ENCODE measurements around the gene TSHZ3.

DNA sequence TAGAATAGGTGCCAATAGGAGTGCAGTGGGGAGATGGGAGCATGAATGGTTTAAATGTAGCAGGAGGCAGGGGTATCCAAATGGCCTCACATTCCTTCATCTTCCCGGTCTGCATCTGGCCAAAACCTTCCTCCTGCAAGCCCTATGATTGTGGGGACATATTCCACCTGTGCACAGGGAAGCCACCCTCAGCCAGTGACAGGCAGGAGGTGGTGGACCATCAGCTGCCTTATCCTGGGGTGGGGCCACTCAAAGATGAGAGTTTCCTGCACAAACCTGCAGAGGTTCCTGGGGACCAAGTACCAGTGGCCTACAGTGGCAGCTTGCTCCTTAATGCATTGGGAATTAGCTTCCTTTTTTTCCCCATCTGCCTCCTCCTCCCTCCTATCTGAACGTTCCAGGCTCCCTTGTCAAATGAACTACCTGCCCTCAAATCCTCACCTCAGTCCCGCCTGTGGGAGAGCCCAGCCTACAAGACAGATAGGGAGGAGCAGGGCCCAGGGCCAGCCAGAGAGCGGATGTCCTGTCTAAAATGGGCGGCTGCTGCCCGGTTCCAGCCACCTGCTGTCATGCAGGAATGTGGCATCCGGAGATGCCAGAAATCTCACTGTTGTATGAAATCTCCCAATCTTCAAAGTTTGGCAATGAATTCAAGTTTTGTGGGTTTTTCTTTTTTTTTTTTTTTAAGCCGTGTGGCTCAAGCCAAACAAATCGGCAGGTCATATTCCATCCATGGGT is 85.0 kb downstream of the TSHZ3 start:
- TF ChIP-seq, protein P1, sequence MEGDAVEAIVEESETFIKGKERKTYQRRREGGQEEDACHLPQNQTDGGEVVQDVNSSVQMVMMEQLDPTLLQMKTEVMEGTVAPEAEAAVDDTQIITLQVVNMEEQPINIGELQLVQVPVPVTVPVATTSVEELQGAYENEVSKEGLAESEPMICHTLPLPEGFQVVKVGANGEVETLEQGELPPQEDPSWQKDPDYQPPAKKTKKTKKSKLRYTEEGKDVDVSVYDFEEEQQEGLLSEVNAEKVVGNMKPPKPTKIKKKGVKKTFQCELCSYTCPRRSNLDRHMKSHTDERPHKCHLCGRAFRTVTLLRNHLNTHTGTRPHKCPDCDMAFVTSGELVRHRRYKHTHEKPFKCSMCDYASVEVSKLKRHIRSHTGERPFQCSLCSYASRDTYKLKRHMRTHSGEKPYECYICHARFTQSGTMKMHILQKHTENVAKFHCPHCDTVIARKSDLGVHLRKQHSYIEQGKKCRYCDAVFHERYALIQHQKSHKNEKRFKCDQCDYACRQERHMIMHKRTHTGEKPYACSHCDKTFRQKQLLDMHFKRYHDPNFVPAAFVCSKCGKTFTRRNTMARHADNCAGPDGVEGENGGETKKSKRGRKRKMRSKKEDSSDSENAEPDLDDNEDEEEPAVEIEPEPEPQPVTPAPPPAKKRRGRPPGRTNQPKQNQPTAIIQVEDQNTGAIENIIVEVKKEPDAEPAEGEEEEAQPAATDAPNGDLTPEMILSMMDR (IDR thresholded peaks at IDR 0.05), result no peak
- TF ChIP-seq EP300 (IDR thresholded peaks at IDR 0.05), result no peak
- TF ChIP-seq POLR2A (IDR thresholded peaks at IDR 0.05), result no peak
- no peak for TF ChIP-seq POLR2AphosphoS5 (IDR thresholded peaks at IDR 0.05)

All from stomach (tissue), 4 donors.